T-cell (primary cell): Measurements from ENCODE around the gene BCR. TPM values are rescaled to one million over a fixed set of nuclear protein-coding genes. Genes with fewer than 3 reads are reported as not detected.

Source experiments
- ATAC-seq, 4 experiments: fragments of 200-7000 bp in 3 of 4; fragments of 150-1000 bp in 1 of 4; cut with Tn5 transposase; replicated peaks in 1 of 4; 1 replicate in 3 of 4; 2 replicates in 1 of 4; pipeline ENCODE4 v1.10.0; 2021; ENCODE audit warnings: moderate library complexity in 3 of 4, mild to moderate bottlenecking in 2 of 4, moderate number of reproducible peaks in 1 of 4
- CTCF ChIA-PET, 2 donors: fragments of 300-600 bp; sonication (Branson Sonifier 250); formaldehyde crosslinking; loops; one replicate each; lab custom pipeline; 2022; ENCODE audit warnings: antibody characterized with exemption in 2 of 2; lab: Charles Lee
- POLR2A ChIA-PET, 2 donors: fragments of 300-600 bp; sonication (Branson Sonifier 250); formaldehyde crosslinking; loops; one replicate each; lab custom pipeline; 2022; ENCODE audit warnings: antibody characterized with exemption in 2 of 2; lab: Charles Lee
- DNase-seq, 35 experiments: peaks; one replicate each; pipeline versions ENCODE4 v3.0.0 to v3.0.0-alpha.2; 2013 to 2023
- H3K27ac ChIP-seq: one replicate; pipeline ENCODE4 v1.5.1; 2013; ENCODE audit warnings: low read length
- H3K27me3 ChIP-seq, 2 experiments: replicated peaks in 1 of 2; 1 replicate in 1 of 2; 2 replicates in 1 of 2; pipeline versions ENCODE4 v1.6.1 to v1.7.0; 2013; ENCODE audit warnings: low read length in 1 of 2, mixed read lengths in 1 of 2; ENCODE audit not compliant: control insufficient read depth in 2 of 2, insufficient read depth in 2 of 2; ENCODE audit errors: extremely low read depth in 1 of 2
- H3K36me3 ChIP-seq, 2 donors: 1 replicate in 1 of 2; 2 replicates in 1 of 2; pipeline versions ENCODE4 v1.6.1 to v1.7.0; 2013; ENCODE audit warnings: low read length in 1 of 2; ENCODE audit not compliant: control insufficient read depth in 2 of 2, insufficient read depth in 1 of 2; ENCODE audit errors: extremely low read depth in 1 of 2
- H3K4me1 ChIP-seq, 2 experiments: 1 replicate in 1 of 2; 2 replicates in 1 of 2; pipeline versions ENCODE4 v1.6.1 to v1.7.0; 2013; ENCODE audit warnings: low read length in 2 of 2, mixed read lengths in 1 of 2; ENCODE audit not compliant: insufficient read depth in 2 of 2, control insufficient read depth in 1 of 2; ENCODE audit errors: extremely low read depth in 1 of 2
- H3K4me3 ChIP-seq, 2 donors: 1 replicate in 1 of 2; 2 replicates in 1 of 2; pipeline versions ENCODE4 v1.5.1 to v1.7.0; 2013; ENCODE audit warnings: mild to moderate bottlenecking in 2 of 2, low read length in 1 of 2, moderate library complexity in 1 of 2; ENCODE audit not compliant: control insufficient read depth in 1 of 2; ENCODE audit errors: extremely low read depth in 1 of 2
- H3K9me3 ChIP-seq: 2 replicates; pipeline ENCODE4 v1.7.0; 2013
- H3K27ac Mint-ChIP-seq, 2 donors: one replicate each; pipeline ENCODE4 v1.8.0; 2020 to 2021; ENCODE audit warnings: mild to moderate bottlenecking in 2 of 2, mixed read lengths in 2 of 2
- H3K27me3 Mint-ChIP-seq, 2 donors: one replicate each; pipeline ENCODE4 v1.8.0; 2021 to 2022; ENCODE audit warnings: mixed read lengths in 2 of 2
- H3K36me3 Mint-ChIP-seq: one replicate; pipeline ENCODE4 v1.8.0; 2021; ENCODE audit warnings: mixed read lengths
- H3K4me1 Mint-ChIP-seq, 3 donors: one replicate each; pipeline ENCODE4 v1.8.0; 2020 to 2022; ENCODE audit warnings: mixed read lengths in 3 of 3, mild to moderate bottlenecking in 1 of 3
- H3K4me3 Mint-ChIP-seq, 3 donors: one replicate each; pipeline ENCODE4 v1.8.0; 2020 to 2022; ENCODE audit warnings: mild to moderate bottlenecking in 3 of 3, mixed read lengths in 3 of 3, moderate library complexity in 3 of 3
- H3K9me3 Mint-ChIP-seq, 3 donors: one replicate each; pipeline ENCODE4 v1.8.0; 2020 to 2022; ENCODE audit warnings: mixed read lengths in 3 of 3
- WGBS: methylation state at CpG from one replicate; pipeline ENCODE4 v1.1.5; 2013; ENCODE audit warnings: missing lambda C conversion rate; ENCODE audit not compliant: insufficient coverage; 5-methylcytosine and 5-hydroxymethylcytosine counted together
- total RNA-seq, 35 experiments: library from RNA in 6 of 35; stranded (reverse) in 6 of 35; fragments of 120-200 nt in 1 of 35; gene quantifications; one replicate each; pipeline versions ENCODE4 v1.2.1 to v1.2.4 and lab custom pipeline; 2013 to 2026

Gene BCR
- total RNA-seq, 5 donors from 2014 or later (not counting 1 experiment from before 2014, with no cell fraction given): 74.6 to 103 (median 85.5) TPM

GRCh38 chr22:23159291-23159630, 21.0 kb upstream of the BCR start:
- Mint-ChIP-seq H3K27me3 (no peaks in the 10 kb centered on the region), H3K4me3 (no peak overlapping the region), H3K4me1 (peaks cover 0 to 2% (median under 1%) of the 10 kb centered on the region in 3 donors), H3K9me3 (no peaks in the 10 kb centered on the region), H3K27ac (no peak overlapping the region), H3K36me3 (no peaks in the 10 kb centered on the region)
- 91% methylated on average over 5 of the region's 6 CpGs for WGBS
- ChIA-PET POLR2A (no interaction called here), CTCF (no interaction called here)
- no peaks in the 10 kb centered on the region for H3K27me3 ChIP-seq
- DNase-seq (no peak), ATAC-seq (no peak)
- no peak overlapping the region for H3K4me3 ChIP-seq
- no peaks in the 10 kb centered on the region for H3K4me1 ChIP-seq
- H3K36me3 ChIP-seq: peaks cover 0 to 2% of the 10 kb centered on the region in 2 donors
- no peak overlapping the region for H3K27ac ChIP-seq
- H3K9me3 ChIP-seq: no peaks in the 10 kb centered on the region

DNA sequence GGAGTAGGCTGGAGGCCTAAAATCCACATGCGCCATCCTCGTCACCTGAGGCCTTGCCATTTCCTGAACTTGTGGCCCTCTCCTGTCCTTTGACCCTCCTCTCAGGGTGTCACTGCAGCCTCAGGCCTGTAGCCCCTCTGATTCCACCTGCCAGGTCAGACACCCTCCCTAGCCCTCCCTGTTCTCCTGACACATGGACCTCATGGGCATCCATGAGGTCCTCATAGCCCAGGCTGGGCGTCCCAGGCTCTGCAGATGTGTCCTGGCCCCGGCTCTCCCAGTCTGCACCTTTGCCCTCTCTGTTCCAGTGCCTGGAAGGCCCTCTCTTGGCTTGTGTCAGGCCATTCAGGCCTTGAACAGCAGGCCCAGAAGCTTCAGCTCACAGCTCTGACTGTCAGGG, 19.3 kb upstream of the BCR start:
- Mint-ChIP-seq H3K36me3 (no peaks in the 10 kb centered on the region), H3K27me3 (no peaks in the 10 kb centered on the region), H3K27ac (no peak overlapping the region), H3K4me1 (no peaks in the 10 kb centered on the region), H3K4me3 (no peak overlapping the region), H3K9me3 (no peaks in the 10 kb centered on the region)
- Histone ChIP-seq H3K27me3 (no peaks in the 10 kb centered on the region), H3K4me1 (no peaks in the 10 kb centered on the region), H3K36me3 (peaks cover 0 to 2% of the 10 kb centered on the region in 2 donors), H3K4me3 (no peak overlapping the region), H3K27ac (no peak overlapping the region), H3K9me3 (no peaks in the 10 kb centered on the region)
- ChIA-PET POLR2A (no interaction called here), CTCF (no interaction called here)
- WGBS: 83% methylated on average over 4 of the region's 4 CpGs
- ATAC-seq (no peak), DNase-seq (no peak)

- H3K4me1 ChIP-seq: no peaks in the 10 kb centered on the region
- ATAC-seq (no peak), DNase-seq (no peak)
- Mint-ChIP-seq H3K27ac (no peak overlapping the region), H3K36me3 (no peaks in the 10 kb centered on the region), H3K27me3 (no peaks in the 10 kb centered on the region), H3K9me3 (no peaks in the 10 kb centered on the region), H3K4me1 (no peaks in the 10 kb centered on the region), H3K4me3 (no peak overlapping the region)
- POLR2A ChIA-PET: no interaction called here
- H3K36me3 ChIP-seq: peaks cover 0 to 2% of the 10 kb centered on the region in 2 donors
- H3K4me3 ChIP-seq: no peak overlapping the region
- H3K27ac ChIP-seq: no peak overlapping the region
- WGBS: 93% methylated on average over 13 of the region's 13 CpGs
- no peaks in the 10 kb centered on the region for H3K27me3 ChIP-seq
- H3K9me3 ChIP-seq: no peaks in the 10 kb centered on the region
- CTCF ChIA-PET: no interaction called here
Measured at GRCh38 chr22:23161574-23161973, 18.7 kb upstream of the BCR start.

- POLR2A ChIA-PET: no interaction called here
- peaks cover 0 to 7% of the 10 kb centered on the region in 2 experiments for H3K27me3 ChIP-seq
- H3K27ac Mint-ChIP-seq: no peak overlapping the region
- no peaks in the 10 kb centered on the region for H3K27me3 Mint-ChIP-seq
- DNase-seq: no peak
- H3K4me3 Mint-ChIP-seq: no peak overlapping the region
- H3K4me1 ChIP-seq: no peaks in the 10 kb centered on the region
- no peaks in the 10 kb centered on the region for H3K36me3 Mint-ChIP-seq
- WGBS: 97% methylated on average over 7 of the region's 8 CpGs
- no peaks in the 10 kb centered on the region for H3K9me3 ChIP-seq
- H3K4me1 Mint-ChIP-seq: no peaks in the 10 kb centered on the region
- no peak for ATAC-seq
- no peak overlapping the region for H3K4me3 ChIP-seq
- CTCF ChIA-PET: interaction anchor here in 1 of 2 donors (0.9 kb wide), 1 partner anchor 118 kb away, joined by 3 read pairs; no protein-coding TSS in a partner anchor
- H3K9me3 Mint-ChIP-seq: no peaks in the 10 kb centered on the region
- H3K27ac ChIP-seq: no peak overlapping the region
- H3K36me3 ChIP-seq: peaks cover 0 to 2% of the 10 kb centered on the region in 2 donors
Measured at GRCh38 chr22:23163665-23164064, 16.6 kb upstream of the BCR start.

GRCh38 chr22:23164091-23164490, 16.2 kb upstream of the BCR start:
- CTCF ChIA-PET: interaction anchor here in 1 of 2 donors (0.9 kb wide), 1 partner anchor 118 kb away, joined by 3 read pairs; no protein-coding TSS in a partner anchor
- no peaks in the 10 kb centered on the region for H3K36me3 Mint-ChIP-seq
- POLR2A ChIA-PET: no interaction called here

DNA sequence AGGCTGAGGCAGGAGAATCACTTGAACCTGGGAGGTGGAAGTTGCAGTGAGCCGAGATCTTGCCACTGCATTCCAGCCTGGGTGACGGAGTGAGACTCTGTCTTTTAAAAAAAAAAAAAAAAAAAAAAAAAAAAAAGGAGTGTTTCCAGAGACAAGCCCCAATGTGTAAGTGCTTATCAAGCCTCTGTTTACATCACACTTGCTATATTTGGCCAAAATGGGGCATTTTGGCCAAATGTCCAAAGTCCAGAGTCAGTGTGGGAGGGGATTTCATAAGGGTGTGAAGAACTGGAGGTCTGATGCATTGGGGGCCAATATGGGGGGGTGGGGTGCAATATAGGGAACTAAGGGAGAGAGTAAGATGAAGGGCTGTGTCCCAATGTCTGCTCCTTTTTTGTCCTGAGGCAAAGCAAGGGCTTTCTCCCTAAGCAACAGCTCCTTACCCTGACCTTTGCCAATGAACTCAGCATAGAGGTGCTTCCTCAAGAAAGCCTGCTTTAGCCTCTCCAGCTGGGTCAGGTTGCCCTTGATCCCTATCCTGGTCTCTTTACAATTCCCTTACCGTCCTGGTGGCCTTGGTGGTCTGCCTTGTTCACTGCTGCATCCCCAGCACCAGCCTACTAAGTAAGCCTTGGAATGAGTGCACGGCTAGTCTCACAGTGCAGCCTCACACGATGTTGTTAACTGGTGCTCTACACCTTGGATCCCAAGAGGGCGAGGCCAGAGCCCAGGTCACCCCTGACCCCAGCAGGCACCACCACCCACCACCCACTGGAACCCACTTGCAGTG, 14.1 kb upstream of the BCR start:
- Mint-ChIP-seq H3K4me3 (no peak overlapping the region), H3K4me1 (no peaks in the 10 kb centered on the region)

More at GRCh38 chr22:23164091-23164490, 16.2 kb upstream of the BCR start:
- DNase-seq (no peak), ATAC-seq (no peak)
- no peaks in the 10 kb centered on the region for H3K4me1 ChIP-seq
- 85% methylated on average over 7 of the region's 11 CpGs for WGBS
- Mint-ChIP-seq H3K4me1 (no peaks in the 10 kb centered on the region), H3K9me3 (no peaks in the 10 kb centered on the region), H3K4me3 (no peak overlapping the region), H3K27ac (no peak overlapping the region), H3K27me3 (no peaks in the 10 kb centered on the region)
- no peaks in the 10 kb centered on the region for H3K9me3 ChIP-seq
- H3K27ac ChIP-seq: no peak overlapping the region
- no peak overlapping the region for H3K4me3 ChIP-seq
- peaks cover 0 to under 1% of the 10 kb centered on the region in 2 donors for H3K36me3 ChIP-seq
- H3K27me3 ChIP-seq: peaks cover 0 to 7% of the 10 kb centered on the region in 2 experiments

More for the DNA sequence above, 14.1 kb upstream of the BCR start:
- DNase-seq: no peak
- no peak for ATAC-seq
- Mint-ChIP-seq H3K27ac (no peak overlapping the region), H3K9me3 (no peaks in the 10 kb centered on the region), H3K27me3 (no peaks in the 10 kb centered on the region), H3K36me3 (no peaks in the 10 kb centered on the region)
- H3K27me3 ChIP-seq: peaks cover 0 to 7% of the 10 kb centered on the region in 2 experiments
- no peaks in the 10 kb centered on the region for H3K36me3 ChIP-seq
- no peak overlapping the region for H3K27ac ChIP-seq
- H3K4me1 ChIP-seq: no peaks in the 10 kb centered on the region
- POLR2A ChIA-PET: no interaction called here
- CTCF ChIA-PET: interaction anchor here in 1 of 2 donors (0.7 kb wide), 1 partner anchor 130 kb away, joined by 6 read pairs; no protein-coding TSS in a partner anchor
- WGBS: 82% methylated on average over 3 of the region's 6 CpGs
- H3K9me3 ChIP-seq: no peaks in the 10 kb centered on the region
- no peak overlapping the region for H3K4me3 ChIP-seq
